DND-41 (cell line): ENCODE results near the gene RFNG.

ENCODE experiments used
- ATAC-seq: fragments of 200-7000 bp; cut with Tn5 transposase; 3 replicates; pipeline ENCODE4 v1.9.1; 2021; ENCODE audit warnings: low read depth; ENCODE audit not compliant: insufficient read depth
- DNase-seq: peaks from one replicate; pipeline ENCODE4 v3.0.0-alpha.2; 2020
- H2AFZ ChIP-seq: 2 replicates; pipeline ENCODE4 v1.6.0; 2012; ENCODE audit warnings: low read depth, low read length
- H3K27ac ChIP-seq: 2 replicates; pipeline ENCODE4 v1.5.1; 2012; ENCODE audit warnings: low read length, inconsistent platforms
- H3K27me3 ChIP-seq: fragments of 200-600 bp; sonication (generic); 2 replicates; pipeline ENCODE4 v1.6.0; 2012; ENCODE audit warnings: low read length, mild to moderate bottlenecking, inconsistent platforms; ENCODE audit not compliant: insufficient read depth, poor library complexity
- H3K36me3 ChIP-seq: 2 replicates; pipeline ENCODE4 v1.5.1; 2012; ENCODE audit warnings: low read length, inconsistent platforms; ENCODE audit not compliant: insufficient read depth
- H3K4me1 ChIP-seq: 2 replicates; pipeline ENCODE4 v1.5.1; 2012; ENCODE audit warnings: mild to moderate bottlenecking, low read length; ENCODE audit not compliant: insufficient read depth
- H3K4me2 ChIP-seq: 2 replicates; pipeline ENCODE4 v1.6.0; 2012; ENCODE audit warnings: mild to moderate bottlenecking, moderate library complexity, low read length, inconsistent platforms; ENCODE audit not compliant: insufficient read depth
- H3K4me3 ChIP-seq, 2 experiments: fragments of 200-600 bp in 1 of 2; shearing (Covaris generic) in 1 of 2; 2 replicates each; pipeline ENCODE4 v1.5.1; 2012 to 2016; ENCODE audit warnings: inconsistent platforms in 2 of 2, low read length in 2 of 2, mild to moderate bottlenecking in 2 of 2, low read depth in 1 of 2, moderate library complexity in 1 of 2
- H3K79me2 ChIP-seq: 2 replicates; pipeline ENCODE4 v1.6.0; 2012; ENCODE audit warnings: low read length, inconsistent platforms; ENCODE audit not compliant: insufficient read depth
- H3K9ac ChIP-seq: 2 replicates; pipeline ENCODE4 v1.6.0; 2012; ENCODE audit warnings: low read depth, mild to moderate bottlenecking, inconsistent platforms, low read length, moderate library complexity
- H3K9me3 ChIP-seq: 2 replicates; pipeline ENCODE4 v1.5.1; 2012; ENCODE audit warnings: low read length, moderate library complexity, mild to moderate bottlenecking, inconsistent platforms; ENCODE audit not compliant: insufficient read depth, severe bottlenecking
- H4K20me1 ChIP-seq: 2 replicates; pipeline ENCODE4 v1.6.0; 2012; ENCODE audit warnings: low read length; ENCODE audit not compliant: insufficient read depth
- CTCF ChIP-seq: IDR thresholded peaks from 2 replicates; pipeline ENCODE4 v1.5.1; 2012; ENCODE audit warnings: borderline replicate concordance, low read length, moderate library complexity, mild to moderate bottlenecking; ENCODE audit not compliant: poor library complexity, severe bottlenecking; ENCODE audit errors: extremely low read depth
- EZH2 ChIP-seq: IDR thresholded peaks from 3 replicates; pipeline ENCODE4 v1.6.1; 2012; ENCODE audit warnings: borderline replicate concordance, low read depth, mild to moderate bottlenecking, moderate library complexity, low read length, inconsistent platforms; ENCODE audit not compliant: severe bottlenecking

The RFNG gene

GRCh38 chr17:82018152-82018988, 33.2 kb downstream of the RFNG start:
- no peak overlapping the region for H3K4me3 ChIP-seq
- TF ChIP-seq CTCF (no peak), EZH2 (no peak)
- peaks cover 30% of the 10 kb centered on the region for H3K79me2 ChIP-seq
- no peak for DNase-seq
- no peak overlapping the region for H3K4me2 ChIP-seq
- H3K9me3 ChIP-seq: no peaks in the 10 kb centered on the region
- no peak overlapping the region for H3K27ac ChIP-seq
- no peak overlapping the region for H3K9ac ChIP-seq
- no peak overlapping the region for H2AFZ ChIP-seq
- peaks cover 22% of the 10 kb centered on the region for H3K4me1 ChIP-seq
- peaks cover 35% of the 10 kb centered on the region for H4K20me1 ChIP-seq
- no peaks in the 10 kb centered on the region for H3K27me3 ChIP-seq
- H3K36me3 ChIP-seq: peaks cover 31% of the 10 kb centered on the region
- no peak for ATAC-seq

GRCh38 chr17:82017612-82018151, 33.9 kb downstream of the RFNG start:
- H3K79me2 ChIP-seq: peaks cover 29% of the 10 kb centered on the region
- no peak overlapping the region for H2AFZ ChIP-seq
- peaks cover 31% of the 10 kb centered on the region for H3K36me3 ChIP-seq
- no peak overlapping the region for H3K27ac ChIP-seq
- H3K4me1 ChIP-seq: peaks cover 22% of the 10 kb centered on the region
- ATAC-seq: no peak
- no peaks in the 10 kb centered on the region for H3K27me3 ChIP-seq
- no peaks in the 10 kb centered on the region for H3K9me3 ChIP-seq
- no peak overlapping the region for H3K9ac ChIP-seq
- TF ChIP-seq CTCF (no peak), EZH2 (no peak)
- H4K20me1 ChIP-seq: peaks cover 35% of the 10 kb centered on the region
- DNase-seq: no peak
- no peak overlapping the region for H3K4me3 ChIP-seq
- no peak overlapping the region for H3K4me2 ChIP-seq

- Histone ChIP-seq H4K20me1 (peaks cover 31% of the 10 kb centered on the region), H3K79me2 (peaks cover 22% of the 10 kb centered on the region), H3K4me3 (no peak overlapping the region), H3K9me3 (no peaks in the 10 kb centered on the region), H3K4me2 (no peak overlapping the region), H3K4me1 (peaks cover 20% of the 10 kb centered on the region), H2AFZ (no peak overlapping the region), H3K27me3 (no peaks in the 10 kb centered on the region), H3K27ac (no peak overlapping the region), H3K9ac (no peak overlapping the region), H3K36me3 (peaks cover 31% of the 10 kb centered on the region)
- TF ChIP-seq CTCF: no peak
- TF ChIP-seq EZH2: no peak
- DNase-seq (no peak), ATAC-seq (no peak)
Observed at GRCh38 chr17:82016875-82017459, 34.6 kb downstream of the RFNG start.
